Pancreas (tissue), 10 donors: ENCODE data around the gene F2. TPM values are rescaled to one million over a fixed set of nuclear protein-coding genes. Genes with fewer than 3 reads are reported as not detected.
"Not testable (repeated sequence)": the region's sequence is repeated elsewhere in the genome, so short reads cannot be mapped to it uniquely, and the experiment has no call there.

Source experiments
- ATAC-seq, 4 donors: fragments of 200-7000 bp; cut with Tn5 transposase; one replicate each; pipeline versions ENCODE4 v1.8.0 to v1.9.1; 2020; ENCODE audit warnings: mild to moderate bottlenecking in 4 of 4, moderate library complexity in 4 of 4
- DNase-seq, 6 donors: peaks; one replicate each; pipeline ENCODE4 v3.0.0-alpha.2; 2020
- FAIRE-seq: peaks from 2 replicates; lab custom pipeline; 2012; peaks lifted over from hg19 to GRCh38; lab: Jason Lieb, UNC
- H3K27ac ChIP-seq, 4 donors: fragments of 200-600 bp; sonication (generic); 1 replicate in 3 of 4; 2 replicates in 1 of 4; pipeline versions ENCODE4 v1.5.0 to v1.8.0; 2020
- H3K27me3 ChIP-seq, 4 donors: fragments of 200-600 bp; one replicate each; pipeline ENCODE4 v1.8.0; 2021
- H3K36me3 ChIP-seq, 3 donors: fragments of 200-600 bp; sonication (generic) in 1 of 3; one replicate each; pipeline versions ENCODE4 v1.5.0 to v1.8.0; 2020 to 2021
- H3K4me1 ChIP-seq, 3 donors: fragments of 200-600 bp; one replicate each; pipeline ENCODE4 v1.8.0; 2021
- H3K4me3 ChIP-seq, 4 donors: fragments of 200-600 bp; sonication (generic) in 2 of 4; one replicate each; pipeline versions ENCODE4 v1.5.0 to v1.8.0; 2020 to 2021
- H3K9me3 ChIP-seq, 4 donors: fragments of 200-600 bp; one replicate each; pipeline ENCODE4 v1.8.0; 2021
- WGBS, 2 donors: extraction: QIAGEN DNeasy Blood & Tissue Kit; methylation state at CpG; one replicate each; pipeline ENCODE4 v1.1.7; 2013; 5-methylcytosine and 5-hydroxymethylcytosine counted together
- intact Hi-C, 3 donors: fragments of 100-400 bp; cut with DNase I; formaldehyde crosslinking; loops; one replicate each; pipeline versions ENCODE4 v1.11.1 to v1.14.2; 2022
- polyA plus RNA-seq, 2 donors: library from polyadenylated mRNA; stranded (reverse); fragments of 200-250 nt; gene quantifications; one replicate each; pipeline ENCODE4 v1.2.3, GENCODE V29; 2013
- total RNA-seq, 6 donors: library from RNA; stranded (reverse); fragmentation: NEBNext Ultra II Directional in 4 of 6; extraction: Animal tissue kit (Norgen Biotek cat#: 25700) in 4 of 6; gene quantifications; one replicate each; pipeline versions ENCODE4 v1.2.1 to v1.2.4, GENCODE V29; 2021 to 2023
- TF ChIP-seq, protein P1 (sequence below), 4 donors: fragments of 200-600 bp; sonication (generic) in 3 of 4; IDR thresholded peaks; one replicate each; pipeline versions ENCODE4 v1.5.0 to v1.8.0; 2021; ENCODE audit warnings: antibody characterized with exemption in 4 of 4
- donor health status: healthy with polysubstance abuse.
- donor health status: DM: no; HTN: no; CAD: no; lungs with moderate emphysema.
- donor health status: DM: no; HTN: no; CAD: no.
- donor health status: control.
- donor health status: control.
- donor health status: Bipolar disorder and iron deficiency.
- donor health status: DM: yes; HTN: yes; CAD: no.
- donor health status: DM: no; HTN: no; CAD: no.
- donor health status: DM: no; HTN: no; CAD: no.
- donor health status: DM: yes; HTN: yes; CAD: no.

The F2 gene
- total and polyA plus RNA-seq, 8 donors: 0.08 to 0.76 (median 0.17) TPM; not detected in 4

DNA sequence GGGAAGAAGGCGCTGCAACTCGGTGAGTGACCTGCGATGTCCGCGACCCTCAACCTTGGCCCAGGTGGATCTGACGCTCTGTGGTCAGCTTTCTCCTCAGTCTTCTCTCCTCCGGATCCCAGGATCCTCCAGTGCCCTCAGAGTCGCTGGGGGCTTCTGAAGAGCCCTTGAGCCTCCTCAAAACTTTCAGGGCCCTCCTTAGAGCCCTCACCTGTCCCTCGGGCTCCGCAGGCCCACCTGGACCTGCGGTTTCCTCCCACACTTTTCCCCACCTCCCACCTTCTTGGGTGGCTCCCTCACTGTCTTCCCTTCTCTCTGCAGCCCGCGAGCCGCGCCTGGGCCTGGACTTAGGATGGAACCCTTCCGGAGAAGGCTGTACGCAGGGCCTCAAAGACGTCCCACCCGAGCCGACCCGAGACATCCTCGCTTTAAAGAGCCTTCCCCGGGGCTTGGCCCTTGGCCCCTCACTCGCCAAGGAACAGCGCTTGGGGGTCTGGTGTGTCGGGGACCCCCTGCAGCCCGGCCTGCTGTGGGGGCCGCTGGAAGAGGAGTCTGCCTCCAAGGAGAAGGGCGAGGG, 17.8 kb upstream of the F2 start:
- no peak for FAIRE-seq
- Histone ChIP-seq H3K4me1 (peaks cover 0 to 24% (median 5%) of the 10 kb centered on the region in 3 donors), H3K4me3 (peak overlapping the region; percentile 84 to 98 (median 94))

DNA sequence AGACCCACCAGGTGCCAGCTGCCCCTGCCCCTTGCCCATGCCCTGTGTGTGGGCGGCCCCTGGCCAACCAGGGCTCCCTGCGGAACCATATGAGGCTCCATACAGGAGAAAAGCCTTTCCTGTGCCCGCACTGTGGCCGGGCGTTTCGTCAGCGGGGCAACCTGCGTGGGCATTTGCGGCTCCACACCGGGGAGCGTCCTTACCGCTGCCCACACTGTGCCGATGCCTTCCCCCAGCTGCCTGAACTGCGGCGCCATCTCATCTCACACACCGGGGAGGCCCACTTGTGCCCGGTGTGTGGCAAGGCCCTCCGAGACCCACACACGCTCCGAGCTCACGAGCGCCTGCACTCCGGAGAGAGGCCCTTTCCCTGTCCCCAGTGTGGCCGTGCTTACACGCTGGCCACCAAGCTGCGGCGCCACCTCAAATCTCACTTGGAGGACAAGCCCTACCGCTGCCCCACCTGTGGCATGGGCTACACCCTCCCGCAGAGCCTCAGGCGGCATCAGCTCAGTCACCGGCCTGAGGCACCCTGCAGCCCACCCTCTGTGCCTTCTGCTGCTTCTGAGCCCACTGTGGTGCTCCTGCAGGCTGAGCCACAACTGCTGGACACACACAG, 13.8 kb upstream of the F2 start:
- no peak for FAIRE-seq
- ATAC-seq: no peak
- DNase-seq: no peak
- intact Hi-C loops: no loop called here
- Histone ChIP-seq H3K4me3 (no peak overlapping the region), H3K4me1 (peaks cover 0 to 10% (median 5%) of the 10 kb centered on the region in 3 donors), H3K9me3 (no peaks in the 10 kb centered on the region), H3K27ac (no peak overlapping the region), H3K36me3 (peaks cover 5 to 31% (median 28%) of the 10 kb centered on the region in 3 donors), H3K27me3 (no peaks in the 10 kb centered on the region)
- TF ChIP-seq, protein P1, sequence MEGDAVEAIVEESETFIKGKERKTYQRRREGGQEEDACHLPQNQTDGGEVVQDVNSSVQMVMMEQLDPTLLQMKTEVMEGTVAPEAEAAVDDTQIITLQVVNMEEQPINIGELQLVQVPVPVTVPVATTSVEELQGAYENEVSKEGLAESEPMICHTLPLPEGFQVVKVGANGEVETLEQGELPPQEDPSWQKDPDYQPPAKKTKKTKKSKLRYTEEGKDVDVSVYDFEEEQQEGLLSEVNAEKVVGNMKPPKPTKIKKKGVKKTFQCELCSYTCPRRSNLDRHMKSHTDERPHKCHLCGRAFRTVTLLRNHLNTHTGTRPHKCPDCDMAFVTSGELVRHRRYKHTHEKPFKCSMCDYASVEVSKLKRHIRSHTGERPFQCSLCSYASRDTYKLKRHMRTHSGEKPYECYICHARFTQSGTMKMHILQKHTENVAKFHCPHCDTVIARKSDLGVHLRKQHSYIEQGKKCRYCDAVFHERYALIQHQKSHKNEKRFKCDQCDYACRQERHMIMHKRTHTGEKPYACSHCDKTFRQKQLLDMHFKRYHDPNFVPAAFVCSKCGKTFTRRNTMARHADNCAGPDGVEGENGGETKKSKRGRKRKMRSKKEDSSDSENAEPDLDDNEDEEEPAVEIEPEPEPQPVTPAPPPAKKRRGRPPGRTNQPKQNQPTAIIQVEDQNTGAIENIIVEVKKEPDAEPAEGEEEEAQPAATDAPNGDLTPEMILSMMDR (IDR thresholded peaks at IDR 0.05): no peak
- 96% methylated on average over 31 of the region's 31 CpGs for WGBS, 2 donors

More for the DNA sequence above, 17.8 kb upstream of the F2 start:
- H3K36me3 ChIP-seq: peaks cover 5 to 25% (median 24%) of the 10 kb centered on the region in 3 donors
- peak overlapping the region; percentile 79 to 93 (median 86) for H3K27ac ChIP-seq
- H3K9me3 ChIP-seq: no peaks in the 10 kb centered on the region
- TF ChIP-seq, protein P1 (IDR thresholded peaks at IDR 0.05): no peak
- WGBS, 2 donors: 1% methylated on average over 29 of the region's 29 CpGs
- intact Hi-C loops: no loop called here
- DNase-seq (no peak), ATAC-seq (no peak)
- no peaks in the 10 kb centered on the region for H3K27me3 ChIP-seq

DNA sequence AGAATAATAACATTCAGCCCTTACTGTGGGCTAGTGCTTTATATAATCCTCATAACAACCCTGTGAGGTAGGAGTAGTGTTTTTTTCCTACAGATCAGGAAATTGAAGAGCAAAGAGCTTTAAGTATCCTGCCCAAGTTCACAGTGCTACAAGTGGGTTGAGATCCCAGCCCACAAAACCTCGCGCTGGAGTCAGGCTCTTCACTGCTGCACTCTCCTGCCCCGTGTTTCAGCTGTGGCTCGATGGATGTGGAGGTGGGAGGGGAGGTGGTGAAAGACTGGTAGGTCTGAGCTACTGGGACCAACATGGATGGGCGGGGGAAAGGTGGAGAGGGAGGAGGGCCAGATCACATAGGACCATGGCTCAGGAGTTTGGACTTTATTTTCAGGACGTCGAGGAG, 12.1 kb upstream of the F2 start:
- Histone ChIP-seq H3K4me1 (peaks cover 0 to 5% (median under 1%) of the 10 kb centered on the region in 3 donors), H3K36me3 (peaks cover 5 to 31% (median 28%) of the 10 kb centered on the region in 3 donors), H3K9me3 (no peaks in the 10 kb centered on the region), H3K27me3 (no peaks in the 10 kb centered on the region), H3K27ac (no peak overlapping the region), H3K4me3 (no peak overlapping the region)
- ATAC-seq: no peak
- WGBS, 2 donors: 83% methylated on average over 7 of the region's 7 CpGs
- intact Hi-C loops: no loop called here
- FAIRE-seq: no peak
- TF ChIP-seq, protein P1 (IDR thresholded peaks at IDR 0.05): no peak
- no peak for DNase-seq

DNA sequence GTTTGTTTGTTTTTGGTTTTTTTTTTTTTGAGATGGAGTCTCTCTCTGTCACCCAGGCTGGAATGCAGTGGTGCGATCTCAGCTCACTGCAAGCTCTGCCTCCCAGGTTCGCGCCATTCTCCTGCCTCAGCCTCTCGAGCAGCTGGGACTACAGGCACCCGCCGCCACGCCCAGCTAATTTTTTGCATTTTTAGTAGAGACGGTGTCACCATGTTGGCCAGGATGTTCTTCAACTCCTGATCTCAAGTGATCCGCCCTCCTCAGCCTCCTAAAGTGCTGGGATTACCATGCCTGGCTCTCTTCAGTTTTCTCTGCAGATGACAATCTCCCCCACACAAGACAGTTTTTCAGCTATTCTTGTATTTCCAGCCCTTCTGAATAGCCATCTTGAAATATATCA, 9.7 kb upstream of the F2 start:
- WGBS, 2 donors: 89% methylated on average over 9 of the region's 9 CpGs
- peaks cover 5 to 24% (median 21%) of the 10 kb centered on the region in 3 donors for H3K36me3 ChIP-seq
- H3K27me3 ChIP-seq, H3K9me3 ChIP-seq, DNase-seq, H3K4me1 ChIP-seq, ATAC-seq, intact Hi-C loops, H3K27ac ChIP-seq, FAIRE-seq, H3K4me3 ChIP-seq: not testable (repeated sequence)

DNA sequence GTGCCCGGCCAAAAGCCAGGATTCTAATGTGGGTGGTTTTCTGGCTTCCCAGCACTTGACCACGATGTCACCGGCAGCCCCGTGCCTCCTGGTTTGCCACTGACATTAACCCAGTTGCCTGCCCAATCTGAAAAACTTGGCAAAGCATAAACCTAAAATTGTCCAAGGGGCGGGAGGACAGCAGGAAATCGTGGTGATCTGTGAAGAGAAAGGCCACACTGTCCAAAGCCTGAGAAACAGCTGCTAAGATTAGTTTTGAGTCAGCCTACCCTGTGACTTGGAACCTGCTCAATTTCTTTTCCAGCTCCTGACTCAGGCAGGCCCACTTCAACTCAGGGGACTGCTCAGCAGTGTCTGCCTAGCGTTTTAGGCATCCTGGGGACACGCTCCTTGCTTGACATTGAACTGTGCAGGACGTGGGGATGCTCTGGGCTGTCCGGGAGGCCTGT, 8.2 kb upstream of the F2 start:
- Histone ChIP-seq H3K27ac (peak overlapping the region in 2 of 4 donors; percentile 13 to 25), H3K9me3 (no peaks in the 10 kb centered on the region), H3K27me3 (no peaks in the 10 kb centered on the region), H3K4me3 (no peak overlapping the region), H3K36me3 (peaks cover 0 to 9% (median 6%) of the 10 kb centered on the region in 3 donors), H3K4me1 (no peaks in the 10 kb centered on the region)
- intact Hi-C loops: no loop called here
- no peak for FAIRE-seq
- ATAC-seq: peak in 3 of 4 donors; percentile 53 to 72 (median 62)
- no peak for DNase-seq
- TF ChIP-seq, protein P1 (IDR thresholded peaks at IDR 0.05): no peak
- 72 to 73% methylated on average over 10 of the region's 10 CpGs for WGBS, 2 donors
